Measurements from ENCODE around the gene IQSEC3. TPM values are rescaled to one million over a fixed set of nuclear protein-coding genes. Genes with fewer than 3 reads are reported as not detected.

IQSEC3 gene
- total and polyA plus RNA-seq, 4 donors = 0.29 to 7.5 (median 1.5) TPM

- DNase-seq (no peak), ATAC-seq (ENCODE audit: insufficient read depth, low FRiP score) (no peak)
- TF ChIP-seq CTCF (IDR thresholded peaks at IDR 0.05; ENCODE audit: control extremely low read depth, extremely low read depth) = no peak
- H3K9me3 ChIP-seq (ENCODE audit: control insufficient read depth in 4 of 4, insufficient read depth in 3 of 4, low read length in 3 of 4) = no peaks in the 10 kb centered on the region
- no peak overlapping the region for H3K4me3 ChIP-seq
- no peaks in the 10 kb centered on the region for H3K27me3 ChIP-seq (ENCODE audit: control insufficient read depth in 3 of 3, insufficient read depth in 3 of 3, low read length in 2 of 3)
- peak overlapping the region in 1 of 2 donors; percentile 52 for H3K27ac ChIP-seq (ENCODE audit: low read depth in 1 of 2, low read length in 1 of 2)
- peaks cover 0 to 16% (median 9%) of the 10 kb centered on the region in 5 donors for H3K4me1 ChIP-seq (ENCODE audit: control insufficient read depth in 5 of 5, insufficient read depth in 5 of 5, low read length in 5 of 5)
- no peak overlapping the region for H3K9ac ChIP-seq (ENCODE audit: insufficient read depth in 1 of 2, low read length in 2 of 2)
- WGBS, 2 donors = 86 to 89% methylated on average over 5 of the region's 5 CpGs
- no peaks in the 10 kb centered on the region for H3K36me3 ChIP-seq (ENCODE audit: control insufficient read depth in 4 of 4, insufficient read depth in 4 of 4, low read length in 4 of 4)
Measured at GRCh38 chr12:179885-180284, 113.3 kb downstream of the IQSEC3 start.

- TF ChIP-seq CTCF (IDR thresholded peaks at IDR 0.05; ENCODE audit: control extremely low read depth, extremely low read depth) = no peak
- WGBS, 2 donors = 23 to 41% methylated on average over 8 of the region's 8 CpGs
- ATAC-seq (ENCODE audit: insufficient read depth, low FRiP score) = peak; percentile 42
Measured at GRCh38 chr12:180445-180844, 113.9 kb downstream of the IQSEC3 start.

GRCh38 chr12:181921-182320, 115.4 kb downstream of the IQSEC3 start:
- no peak for DNase-seq

More at GRCh38 chr12:180445-180844, 113.9 kb downstream of the IQSEC3 start:
- H3K27me3 ChIP-seq (ENCODE audit: control insufficient read depth in 3 of 3, insufficient read depth in 3 of 3, low read length in 2 of 3) = no peaks in the 10 kb centered on the region
- no peak overlapping the region for H3K27ac ChIP-seq (ENCODE audit: low read depth in 1 of 2, low read length in 1 of 2)
- H3K4me1 ChIP-seq (ENCODE audit: control insufficient read depth in 5 of 5, insufficient read depth in 5 of 5, low read length in 5 of 5) = peaks cover 0 to 16% (median 9%) of the 10 kb centered on the region in 5 donors
- no peak overlapping the region for H3K9ac ChIP-seq (ENCODE audit: insufficient read depth in 1 of 2, low read length in 2 of 2)
- H3K9me3 ChIP-seq (ENCODE audit: control insufficient read depth in 4 of 4, insufficient read depth in 3 of 4, low read length in 3 of 4) = no peaks in the 10 kb centered on the region
- H3K36me3 ChIP-seq (ENCODE audit: control insufficient read depth in 4 of 4, insufficient read depth in 4 of 4, low read length in 4 of 4) = no peaks in the 10 kb centered on the region
- DNase-seq = peak; percentile 37 to 60 (median 39)
- no peak overlapping the region for H3K4me3 ChIP-seq

More at GRCh38 chr12:181921-182320, 115.4 kb downstream of the IQSEC3 start:
- Histone ChIP-seq H3K4me3 (no peak overlapping the region), H3K9ac (ENCODE audit: insufficient read depth in 1 of 2, low read length in 2 of 2) (no peak overlapping the region), H3K9me3 (ENCODE audit: control insufficient read depth in 4 of 4, insufficient read depth in 3 of 4, low read length in 3 of 4) (no peaks in the 10 kb centered on the region), H3K27me3 (ENCODE audit: control insufficient read depth in 3 of 3, insufficient read depth in 3 of 3, low read length in 2 of 3) (no peaks in the 10 kb centered on the region), H3K4me1 (ENCODE audit: control insufficient read depth in 5 of 5, insufficient read depth in 5 of 5, low read length in 5 of 5) (peaks cover 0 to 12% (median 0%) of the 10 kb centered on the region in 5 donors), H3K27ac (ENCODE audit: low read depth in 1 of 2, low read length in 1 of 2) (peak overlapping the region in 1 of 2 donors; percentile 24), H3K36me3 (ENCODE audit: control insufficient read depth in 4 of 4, insufficient read depth in 4 of 4, low read length in 4 of 4) (no peaks in the 10 kb centered on the region)
- no peak for TF ChIP-seq CTCF (IDR thresholded peaks at IDR 0.05; ENCODE audit: control extremely low read depth, extremely low read depth)
- no peak for ATAC-seq (ENCODE audit: insufficient read depth, low FRiP score)
- WGBS, 2 donors = 83 to 95% methylated on average over 17 of the region's 17 CpGs
